ENCODE results near the gene CCR9.
"Not testable (repeated sequence)": the region's sequence is repeated elsewhere in the genome, so short reads cannot be mapped to it uniquely, and the experiment has no call there.

GRCh38 chr3:45857024-45857423 lies 29.3 kb upstream of the CCR9 start:
- TF ChIP-seq POLR2AphosphoS5 (IDR thresholded peaks at IDR 0.05); CTCF (IDR thresholded peaks at IDR 0.05); EP300 (IDR thresholded peaks at IDR 0.05; ENCODE audit: low read depth): not testable (repeated sequence)

Data from transverse colon (tissue), 4 donors.